ENCODE data around the gene SEMA6A. TPM values are rescaled to one million over a fixed set of nuclear protein-coding genes. Genes with fewer than 3 reads are reported as not detected.

The SEMA6A gene
- total and polyA plus RNA-seq, 2 experiments from 2014 or later, result 233 to 400 TPM

DNA sequence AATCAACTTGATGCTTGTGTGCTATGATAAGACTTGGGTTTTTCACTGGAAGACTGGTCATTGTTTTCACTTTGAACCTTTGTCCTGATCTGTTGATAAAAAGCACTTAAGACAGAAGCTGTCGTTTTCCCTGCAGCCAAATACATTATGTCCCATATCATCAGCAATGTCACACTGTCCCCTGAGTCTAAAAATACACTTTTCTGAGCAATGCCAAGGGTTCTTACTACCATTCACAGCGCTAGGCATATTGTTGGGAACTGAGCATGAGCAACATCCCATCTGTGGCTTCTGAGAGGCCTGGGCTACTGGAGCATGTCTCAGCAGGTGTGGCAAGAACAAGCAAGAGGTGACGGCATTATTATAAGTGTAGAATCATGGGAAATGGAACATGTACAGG lies 81.8 kb downstream of the SEMA6A start:
- H3F3A ChIP-seq (replicated peaks; ENCODE audit: low read depth), result peaks cover 20% of the 10 kb centered on the region; the same call in 1 of the 2 replicates
- no peak overlapping the region for H3K27ac ChIP-seq (ENCODE audit: low read depth)
- H3K9me3 Mint-ChIP-seq, result no peaks in the 10 kb centered on the region
- H3K36me3 Mint-ChIP-seq (ENCODE audit: low read depth), result peaks cover 97% of the 10 kb centered on the region
- H3K4me3 Mint-ChIP-seq, result no peak overlapping the region
- no peak overlapping the region; the same call in 1 of the 2 replicates for H3K27ac Mint-ChIP-seq
- ATAC-seq, result no peak
- TF ChIP-seq EZH2phosphoT487 (IDR thresholded peaks at IDR 0.05; ENCODE audit: unreplicated experiment) (no peak), POLR2AphosphoS5 (IDR thresholded peaks at IDR 0.05; ENCODE audit: low read depth) (peak; percentile 32; the same call in 1 of the 2 replicates)
- H3K9me2 ChIP-seq (ENCODE audit: insufficient read depth), result no peaks in the 10 kb centered on the region
- no peaks in the 10 kb centered on the region for H3K27me3 ChIP-seq (ENCODE audit: insufficient read depth)
- peaks cover 62% of the 10 kb centered on the region for H4K20me1 ChIP-seq (replicated peaks; ENCODE audit: insufficient read depth)
- H3K27me3 Mint-ChIP-seq (ENCODE audit: insufficient read depth, low read depth, poor library complexity), result peaks cover 16% of the 10 kb centered on the region
- H3K4me2 ChIP-seq, result no peak overlapping the region
- no peaks in the 10 kb centered on the region; the same call in 1 of the 2 replicates for H3K4me1 ChIP-seq (ENCODE audit: insufficient read depth)
- peaks cover 100% of the 10 kb centered on the region for H3K36me3 ChIP-seq (ENCODE audit: insufficient read depth)
- H3K4me1 Mint-ChIP-seq, result peaks cover 5% of the 10 kb centered on the region; the same call in 2 of the 3 replicates
- peaks cover 82% of the 10 kb centered on the region for H3K79me2 ChIP-seq (replicated peaks; ENCODE audit: insufficient read depth)
- no peak overlapping the region for H3K4me3 ChIP-seq
- DNase-seq (ENCODE audit: low spot score), result no peak
- H2AFZ ChIP-seq, result no peak overlapping the region

DNA sequence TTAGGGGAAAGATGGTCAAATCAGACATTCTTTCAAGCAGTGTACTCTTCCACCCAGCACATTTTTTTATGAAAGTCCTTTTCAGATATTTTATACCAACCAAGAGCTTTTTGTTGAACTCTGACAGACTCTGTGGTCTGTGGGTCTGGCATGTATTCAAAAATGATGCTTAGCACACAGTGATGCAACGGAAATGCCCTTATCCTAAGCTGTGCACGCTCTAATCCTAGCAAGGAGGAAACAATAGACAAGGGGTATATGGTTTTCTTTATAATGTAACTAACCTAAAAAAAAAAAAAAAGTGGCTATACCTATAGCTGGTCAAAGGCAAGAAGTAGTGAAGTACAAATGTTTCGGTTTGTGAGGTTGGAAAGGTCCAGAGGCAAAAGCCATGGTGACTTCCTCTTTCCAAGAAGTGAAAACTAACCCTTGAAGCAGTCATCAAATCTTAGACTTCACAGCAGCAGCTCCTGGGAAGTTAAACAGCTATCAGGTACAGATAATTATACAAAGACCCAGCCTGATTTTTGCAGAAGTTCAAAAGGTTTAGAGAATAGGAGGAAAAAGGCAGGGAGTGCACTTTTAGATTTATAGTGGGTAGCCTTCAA lies 82.5 kb downstream of the SEMA6A start:
- H4K20me1 ChIP-seq (replicated peaks; ENCODE audit: insufficient read depth), result peaks cover 58% of the 10 kb centered on the region
- no peak overlapping the region for H2AFZ ChIP-seq
- peaks cover 22% of the 10 kb centered on the region; the same call in 1 of the 2 replicates for H3F3A ChIP-seq (replicated peaks; ENCODE audit: low read depth)
- Mint-ChIP-seq H3K4me3 (no peak overlapping the region), H3K9me3 (no peaks in the 10 kb centered on the region), H3K36me3 (ENCODE audit: low read depth) (peaks cover 97% of the 10 kb centered on the region), H3K27me3 (ENCODE audit: insufficient read depth, low read depth, poor library complexity) (peaks cover 19% of the 10 kb centered on the region), H3K27ac (no peak overlapping the region; the same call in 1 of the 2 replicates), H3K4me1 (no peaks in the 10 kb centered on the region)
- H3K79me2 ChIP-seq (replicated peaks; ENCODE audit: insufficient read depth), result peaks cover 75% of the 10 kb centered on the region
- ATAC-seq (no peak), DNase-seq (ENCODE audit: low spot score) (no peak)
- no peaks in the 10 kb centered on the region for H3K9me2 ChIP-seq (ENCODE audit: insufficient read depth)
- H3K4me2 ChIP-seq, result no peak overlapping the region
- H3K4me1 ChIP-seq (ENCODE audit: insufficient read depth), result no peaks in the 10 kb centered on the region; the same call in 1 of the 2 replicates
- peak overlapping the region; percentile 68 for H3K27ac ChIP-seq (ENCODE audit: low read depth)
- no peak overlapping the region for H3K4me3 ChIP-seq
- H3K36me3 ChIP-seq (ENCODE audit: insufficient read depth), result peaks cover 100% of the 10 kb centered on the region
- no peaks in the 10 kb centered on the region for H3K27me3 ChIP-seq (ENCODE audit: insufficient read depth)
- TF ChIP-seq EZH2 (IDR thresholded peaks at IDR 0.05; ENCODE audit: low read depth, unreplicated experiment) (no peak), EZH2phosphoT487 (IDR thresholded peaks at IDR 0.05; ENCODE audit: unreplicated experiment) (no peak), NANOG (IDR thresholded peaks at IDR 0.05; ENCODE audit: borderline replicate concordance) (no peak), JUNB (IDR thresholded peaks at IDR 0.05; ENCODE audit: unreplicated experiment) (no peak)
- TF ChIP-seq, protein P1, sequence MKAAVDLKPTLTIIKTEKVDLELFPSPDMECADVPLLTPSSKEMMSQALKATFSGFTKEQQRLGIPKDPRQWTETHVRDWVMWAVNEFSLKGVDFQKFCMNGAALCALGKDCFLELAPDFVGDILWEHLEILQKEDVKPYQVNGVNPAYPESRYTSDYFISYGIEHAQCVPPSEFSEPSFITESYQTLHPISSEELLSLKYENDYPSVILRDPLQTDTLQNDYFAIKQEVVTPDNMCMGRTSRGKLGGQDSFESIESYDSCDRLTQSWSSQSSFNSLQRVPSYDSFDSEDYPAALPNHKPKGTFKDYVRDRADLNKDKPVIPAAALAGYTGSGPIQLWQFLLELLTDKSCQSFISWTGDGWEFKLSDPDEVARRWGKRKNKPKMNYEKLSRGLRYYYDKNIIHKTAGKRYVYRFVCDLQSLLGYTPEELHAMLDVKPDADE (IDR thresholded peaks at IDR 0.05), result no peak
- TF ChIP-seq, protein P2, sequence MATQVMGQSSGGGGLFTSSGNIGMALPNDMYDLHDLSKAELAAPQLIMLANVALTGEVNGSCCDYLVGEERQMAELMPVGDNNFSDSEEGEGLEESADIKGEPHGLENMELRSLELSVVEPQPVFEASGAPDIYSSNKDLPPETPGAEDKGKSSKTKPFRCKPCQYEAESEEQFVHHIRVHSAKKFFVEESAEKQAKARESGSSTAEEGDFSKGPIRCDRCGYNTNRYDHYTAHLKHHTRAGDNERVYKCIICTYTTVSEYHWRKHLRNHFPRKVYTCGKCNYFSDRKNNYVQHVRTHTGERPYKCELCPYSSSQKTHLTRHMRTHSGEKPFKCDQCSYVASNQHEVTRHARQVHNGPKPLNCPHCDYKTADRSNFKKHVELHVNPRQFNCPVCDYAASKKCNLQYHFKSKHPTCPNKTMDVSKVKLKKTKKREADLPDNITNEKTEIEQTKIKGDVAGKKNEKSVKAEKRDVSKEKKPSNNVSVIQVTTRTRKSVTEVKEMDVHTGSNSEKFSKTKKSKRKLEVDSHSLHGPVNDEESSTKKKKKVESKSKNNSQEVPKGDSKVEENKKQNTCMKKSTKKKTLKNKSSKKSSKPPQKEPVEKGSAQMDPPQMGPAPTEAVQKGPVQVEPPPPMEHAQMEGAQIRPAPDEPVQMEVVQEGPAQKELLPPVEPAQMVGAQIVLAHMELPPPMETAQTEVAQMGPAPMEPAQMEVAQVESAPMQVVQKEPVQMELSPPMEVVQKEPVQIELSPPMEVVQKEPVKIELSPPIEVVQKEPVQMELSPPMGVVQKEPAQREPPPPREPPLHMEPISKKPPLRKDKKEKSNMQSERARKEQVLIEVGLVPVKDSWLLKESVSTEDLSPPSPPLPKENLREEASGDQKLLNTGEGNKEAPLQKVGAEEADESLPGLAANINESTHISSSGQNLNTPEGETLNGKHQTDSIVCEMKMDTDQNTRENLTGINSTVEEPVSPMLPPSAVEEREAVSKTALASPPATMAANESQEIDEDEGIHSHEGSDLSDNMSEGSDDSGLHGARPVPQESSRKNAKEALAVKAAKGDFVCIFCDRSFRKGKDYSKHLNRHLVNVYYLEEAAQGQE (IDR thresholded peaks at IDR 0.05; ENCODE audit: unreplicated experiment), result no peak
- TF ChIP-seq, protein P3, sequence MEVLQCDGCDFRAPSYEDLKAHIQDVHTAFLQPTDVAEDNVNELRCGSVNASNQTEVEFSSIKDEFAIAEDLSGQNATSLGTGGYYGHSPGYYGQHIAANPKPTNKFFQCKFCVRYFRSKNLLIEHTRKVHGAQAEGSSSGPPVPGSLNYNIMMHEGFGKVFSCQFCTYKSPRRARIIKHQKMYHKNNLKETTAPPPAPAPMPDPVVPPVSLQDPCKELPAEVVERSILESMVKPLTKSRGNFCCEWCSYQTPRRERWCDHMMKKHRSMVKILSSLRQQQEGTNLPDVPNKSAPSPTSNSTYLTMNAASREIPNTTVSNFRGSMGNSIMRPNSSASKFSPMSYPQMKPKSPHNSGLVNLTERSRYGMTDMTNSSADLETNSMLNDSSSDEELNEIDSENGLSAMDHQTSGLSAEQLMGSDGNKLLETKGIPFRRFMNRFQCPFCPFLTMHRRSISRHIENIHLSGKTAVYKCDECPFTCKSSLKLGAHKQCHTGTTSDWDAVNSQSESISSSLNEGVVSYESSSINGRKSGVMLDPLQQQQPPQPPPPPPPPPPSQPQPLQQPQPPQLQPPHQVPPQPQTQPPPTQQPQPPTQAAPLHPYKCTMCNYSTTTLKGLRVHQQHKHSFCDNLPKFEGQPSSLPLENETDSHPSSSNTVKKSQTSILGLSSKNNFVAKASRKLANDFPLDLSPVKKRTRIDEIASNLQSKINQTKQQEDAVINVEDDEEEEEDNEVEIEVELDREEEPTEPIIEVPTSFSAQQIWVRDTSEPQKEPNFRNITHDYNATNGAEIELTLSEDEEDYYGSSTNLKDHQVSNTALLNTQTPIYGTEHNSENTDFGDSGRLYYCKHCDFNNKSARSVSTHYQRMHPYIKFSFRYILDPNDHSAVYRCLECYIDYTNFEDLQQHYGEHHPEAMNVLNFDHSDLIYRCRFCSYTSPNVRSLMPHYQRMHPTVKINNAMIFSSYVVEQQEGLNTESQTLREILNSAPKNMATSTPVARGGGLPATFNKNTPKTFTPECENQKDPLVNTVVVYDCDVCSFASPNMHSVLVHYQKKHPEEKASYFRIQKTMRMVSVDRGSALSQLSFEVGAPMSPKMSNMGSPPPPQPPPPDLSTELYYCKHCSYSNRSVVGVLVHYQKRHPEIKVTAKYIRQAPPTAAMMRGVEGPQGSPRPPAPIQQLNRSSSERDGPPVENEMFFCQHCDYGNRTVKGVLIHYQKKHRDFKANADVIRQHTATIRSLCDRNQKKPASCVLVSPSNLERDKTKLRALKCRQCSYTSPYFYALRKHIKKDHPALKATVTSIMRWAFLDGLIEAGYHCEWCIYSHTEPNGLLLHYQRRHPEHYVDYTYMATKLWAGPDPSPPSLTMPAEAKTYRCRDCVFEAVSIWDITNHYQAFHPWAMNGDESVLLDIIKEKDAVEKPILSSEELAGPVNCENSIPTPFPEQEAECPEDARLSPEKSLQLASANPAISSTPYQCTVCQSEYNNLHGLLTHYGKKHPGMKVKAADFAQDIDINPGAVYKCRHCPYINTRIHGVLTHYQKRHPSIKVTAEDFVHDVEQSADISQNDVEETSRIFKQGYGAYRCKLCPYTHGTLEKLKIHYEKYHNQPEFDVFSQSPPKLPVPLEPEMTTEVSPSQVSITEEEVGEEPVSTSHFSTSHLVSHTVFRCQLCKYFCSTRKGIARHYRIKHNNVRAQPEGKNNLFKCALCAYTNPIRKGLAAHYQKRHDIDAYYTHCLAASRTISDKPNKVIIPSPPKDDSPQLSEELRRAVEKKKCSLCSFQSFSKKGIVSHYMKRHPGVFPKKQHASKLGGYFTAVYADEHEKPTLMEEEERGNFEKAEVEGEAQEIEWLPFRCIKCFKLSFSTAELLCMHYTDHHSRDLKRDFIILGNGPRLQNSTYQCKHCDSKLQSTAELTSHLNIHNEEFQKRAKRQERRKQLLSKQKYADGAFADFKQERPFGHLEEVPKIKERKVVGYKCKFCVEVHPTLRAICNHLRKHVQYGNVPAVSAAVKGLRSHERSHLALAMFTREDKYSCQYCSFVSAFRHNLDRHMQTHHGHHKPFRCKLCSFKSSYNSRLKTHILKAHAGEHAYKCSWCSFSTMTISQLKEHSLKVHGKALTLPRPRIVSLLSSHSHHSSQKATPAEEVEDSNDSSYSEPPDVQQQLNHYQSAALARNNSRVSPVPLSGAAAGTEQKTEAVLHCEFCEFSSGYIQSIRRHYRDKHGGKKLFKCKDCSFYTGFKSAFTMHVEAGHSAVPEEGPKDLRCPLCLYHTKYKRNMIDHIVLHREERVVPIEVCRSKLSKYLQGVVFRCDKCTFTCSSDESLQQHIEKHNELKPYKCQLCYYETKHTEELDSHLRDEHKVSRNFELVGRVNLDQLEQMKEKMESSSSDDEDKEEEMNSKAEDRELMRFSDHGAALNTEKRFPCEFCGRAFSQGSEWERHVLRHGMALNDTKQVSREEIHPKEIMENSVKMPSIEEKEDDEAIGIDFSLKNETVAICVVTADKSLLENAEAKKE (CRISPR knock-in tag; IDR thresholded peaks at IDR 0.05), result no peak

All from GM23338 (cell line).